Lower leg skin (tissue), 4 donors: ENCODE results near the gene ELFN2. TPM values are rescaled to one million over a fixed set of nuclear protein-coding genes. Genes with fewer than 3 reads are reported as not detected.

ENCODE experiments used
- DNase-seq, 2 donors: peaks; one replicate each; pipeline ENCODE4 v3.0.0-alpha.2; 2019; ENCODE audit warnings: low spot score in 2 of 2
- H3K4me3 ChIP-seq: fragments of 200-600 bp; sonication (generic); 2 replicates; pipeline ENCODE4 v1.5.1; 2017; ENCODE audit warnings: mild to moderate bottlenecking, low read depth; ENCODE audit not compliant: poor library complexity, severe bottlenecking
- POLR2A ChIP-seq, 2 donors: fragments of 450-650 bp; IDR thresholded peaks; one replicate each; pipeline ENCODE4 v1.6.1; 2016 to 2017; ENCODE audit warnings: antibody characterized with exemption in 2 of 2, mild to moderate bottlenecking in 1 of 2, moderate library complexity in 1 of 2
- WGBS, 2 donors: methylation state at CpG; one replicate each; pipeline ENCODE4 v1.1.5; 2018; 5-methylcytosine and 5-hydroxymethylcytosine counted together
- intact Hi-C: fragments of 100-400 bp; cut with DNase I; formaldehyde crosslinking; loops from one replicate; pipeline ENCODE4 v1.15.0; 2023; ENCODE audit warnings: low total_unique reads
- total RNA-seq, 4 donors: library from RNA; depleted of rRNA; stranded (reverse); fragments of >200 nt; gene quantifications; one replicate each; pipeline ENCODE4 v1.1.0, GENCODE V29; 2016
- TF ChIP-seq, protein P1 (sequence below), 3 donors: fragments of 450-650 bp; IDR thresholded peaks; one replicate each; pipeline ENCODE4 v1.5.1; 2016; ENCODE audit warnings: antibody characterized with exemption in 3 of 3, mild to moderate bottlenecking in 3 of 3, moderate library complexity in 2 of 3

ELFN2 gene
- total RNA-seq, 4 donors from 2014 or later = 0.26 to 1.5 (median 0.82) TPM

DNA sequence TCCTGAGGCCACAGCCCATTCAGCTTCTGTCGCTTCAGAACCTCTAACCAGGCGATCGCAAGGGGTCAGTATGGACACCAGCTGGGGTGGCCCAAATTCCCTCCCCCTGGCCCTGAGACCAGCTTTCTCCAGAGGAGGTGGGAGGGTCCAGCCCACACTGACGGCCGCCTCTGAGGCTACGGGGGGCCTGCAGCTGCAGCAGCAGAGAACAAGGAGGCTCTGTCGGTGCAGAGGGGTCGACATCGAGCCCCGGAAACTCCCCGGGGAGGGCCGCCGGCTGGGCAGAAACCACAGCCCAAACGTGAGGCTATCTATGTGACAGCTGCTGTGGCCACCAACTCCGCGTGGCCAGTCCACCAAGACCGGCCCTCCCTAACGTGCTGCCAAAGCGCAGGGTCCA, 40.8 kb downstream of the ELFN2 start:
- intact Hi-C loops = no loop called here
- WGBS, 2 donors = 73 to 75% methylated on average over 3 to 18 of the region's 19 CpGs
- no peak overlapping the region for H3K4me3 ChIP-seq
- no peak for DNase-seq
- TF ChIP-seq, protein P1, sequence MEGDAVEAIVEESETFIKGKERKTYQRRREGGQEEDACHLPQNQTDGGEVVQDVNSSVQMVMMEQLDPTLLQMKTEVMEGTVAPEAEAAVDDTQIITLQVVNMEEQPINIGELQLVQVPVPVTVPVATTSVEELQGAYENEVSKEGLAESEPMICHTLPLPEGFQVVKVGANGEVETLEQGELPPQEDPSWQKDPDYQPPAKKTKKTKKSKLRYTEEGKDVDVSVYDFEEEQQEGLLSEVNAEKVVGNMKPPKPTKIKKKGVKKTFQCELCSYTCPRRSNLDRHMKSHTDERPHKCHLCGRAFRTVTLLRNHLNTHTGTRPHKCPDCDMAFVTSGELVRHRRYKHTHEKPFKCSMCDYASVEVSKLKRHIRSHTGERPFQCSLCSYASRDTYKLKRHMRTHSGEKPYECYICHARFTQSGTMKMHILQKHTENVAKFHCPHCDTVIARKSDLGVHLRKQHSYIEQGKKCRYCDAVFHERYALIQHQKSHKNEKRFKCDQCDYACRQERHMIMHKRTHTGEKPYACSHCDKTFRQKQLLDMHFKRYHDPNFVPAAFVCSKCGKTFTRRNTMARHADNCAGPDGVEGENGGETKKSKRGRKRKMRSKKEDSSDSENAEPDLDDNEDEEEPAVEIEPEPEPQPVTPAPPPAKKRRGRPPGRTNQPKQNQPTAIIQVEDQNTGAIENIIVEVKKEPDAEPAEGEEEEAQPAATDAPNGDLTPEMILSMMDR (IDR thresholded peaks at IDR 0.05) = no peak
- no peak for TF ChIP-seq POLR2A (IDR thresholded peaks at IDR 0.05)

DNA sequence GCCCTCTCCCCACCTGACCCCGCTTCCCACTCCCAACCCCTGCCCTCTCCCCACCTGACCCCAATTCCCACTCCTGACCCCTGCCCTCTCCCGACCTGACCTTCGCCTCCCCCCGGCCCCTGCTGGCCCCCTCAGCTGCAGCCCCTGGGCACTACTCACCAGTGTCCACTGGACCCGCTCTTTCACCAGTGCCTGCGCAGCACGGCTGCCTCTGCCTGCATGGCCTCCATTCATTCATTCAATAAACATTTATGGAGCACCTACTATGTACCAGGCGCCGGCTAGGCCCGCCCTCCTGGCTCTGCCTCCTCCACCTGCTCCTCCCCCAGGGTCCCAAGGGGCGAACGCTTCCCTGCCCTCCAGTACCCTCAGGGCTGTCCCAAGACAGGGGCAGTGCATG, 42.6 kb downstream of the ELFN2 start:
- no peak overlapping the region for H3K4me3 ChIP-seq
- 69 to 71% methylated on average over 11 to 12 of the region's 12 CpGs for WGBS, 2 donors
- DNase-seq = no peak
- intact Hi-C loops = no loop called here
- TF ChIP-seq, protein P1 (IDR thresholded peaks at IDR 0.05) = no peak
- no peak for TF ChIP-seq POLR2A (IDR thresholded peaks at IDR 0.05)

DNA sequence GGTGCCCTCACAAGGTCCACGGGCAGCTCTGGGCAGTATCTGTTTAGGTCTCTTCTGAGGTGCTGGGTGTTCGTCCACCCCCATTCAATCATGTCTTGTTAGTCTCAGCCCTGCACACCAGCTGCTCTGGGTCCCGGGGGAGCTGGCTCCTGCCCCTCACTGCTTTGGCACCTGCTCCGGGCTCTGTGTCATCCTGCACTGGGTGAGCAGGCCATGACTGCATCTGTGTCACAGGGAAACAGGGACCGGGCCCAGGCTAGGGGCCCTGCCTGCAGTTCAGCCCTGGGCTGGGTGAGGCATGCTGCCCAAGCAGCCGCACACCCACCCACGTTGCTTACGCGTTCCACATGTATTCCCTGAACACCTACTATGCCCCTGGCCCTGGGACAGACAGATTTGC, 43.9 kb downstream of the ELFN2 start:
- 56 to 59% methylated on average over 9 of the region's 9 CpGs for WGBS, 2 donors
- no peak for TF ChIP-seq POLR2A (IDR thresholded peaks at IDR 0.05)
- TF ChIP-seq, protein P1 (IDR thresholded peaks at IDR 0.05) = no peak
- no peak overlapping the region for H3K4me3 ChIP-seq
- DNase-seq = no peak
- intact Hi-C loops = no loop called here

DNA sequence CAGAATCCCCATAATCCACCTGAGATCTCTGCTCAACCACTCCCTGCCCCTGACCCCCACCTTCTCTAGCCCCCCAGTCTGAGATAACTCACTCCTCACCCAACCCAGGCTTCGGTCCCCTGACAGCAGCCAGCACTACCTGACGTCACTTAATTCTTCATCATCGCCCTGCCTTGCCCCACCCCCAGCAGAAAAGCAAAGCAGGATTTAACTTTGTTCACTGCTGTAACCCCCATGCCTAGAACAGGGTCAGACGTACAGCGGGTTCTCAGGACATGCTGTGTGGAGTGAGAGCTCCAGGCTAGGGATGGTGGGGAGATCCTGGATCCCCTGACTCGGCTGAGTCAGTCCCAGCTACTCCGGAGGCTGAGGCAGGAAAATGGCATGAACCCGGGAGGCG, 45.8 kb downstream of the ELFN2 start:
- 38 to 44% methylated on average over 9 of the region's 9 CpGs for WGBS, 2 donors
- TF ChIP-seq POLR2A (IDR thresholded peaks at IDR 0.05) = no peak
- TF ChIP-seq, protein P1 (IDR thresholded peaks at IDR 0.05) = no peak
- intact Hi-C loops = no loop called here
- no peak for DNase-seq
- no peak overlapping the region for H3K4me3 ChIP-seq

DNA sequence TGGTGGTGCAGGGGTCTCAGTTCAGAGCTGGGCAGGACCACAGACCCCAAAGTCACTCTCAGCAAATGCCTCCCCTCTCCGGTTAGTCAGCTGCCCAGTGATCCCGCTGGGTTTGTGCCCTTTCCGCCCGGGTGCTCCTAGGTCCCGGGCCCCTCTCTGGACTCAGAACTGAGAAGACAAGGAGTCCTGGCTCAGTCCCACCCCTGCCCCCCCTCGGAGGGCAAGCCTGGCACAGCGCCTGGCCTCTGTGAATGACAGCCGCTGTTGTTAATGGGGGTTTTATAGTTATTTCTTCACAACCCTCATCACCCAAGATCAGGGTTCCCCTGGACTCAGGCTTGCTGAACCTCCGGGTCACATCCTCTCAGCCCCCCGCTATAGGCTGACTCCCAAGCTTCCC, 47.6 kb downstream of the ELFN2 start:
- intact Hi-C loops = no loop called here
- H3K4me3 ChIP-seq = no peak overlapping the region
- TF ChIP-seq, protein P1 (IDR thresholded peaks at IDR 0.05) = no peak
- no peak for TF ChIP-seq POLR2A (IDR thresholded peaks at IDR 0.05)
- WGBS, 2 donors = 48 to 54% methylated on average over 10 of the region's 10 CpGs
- no peak for DNase-seq

DNA sequence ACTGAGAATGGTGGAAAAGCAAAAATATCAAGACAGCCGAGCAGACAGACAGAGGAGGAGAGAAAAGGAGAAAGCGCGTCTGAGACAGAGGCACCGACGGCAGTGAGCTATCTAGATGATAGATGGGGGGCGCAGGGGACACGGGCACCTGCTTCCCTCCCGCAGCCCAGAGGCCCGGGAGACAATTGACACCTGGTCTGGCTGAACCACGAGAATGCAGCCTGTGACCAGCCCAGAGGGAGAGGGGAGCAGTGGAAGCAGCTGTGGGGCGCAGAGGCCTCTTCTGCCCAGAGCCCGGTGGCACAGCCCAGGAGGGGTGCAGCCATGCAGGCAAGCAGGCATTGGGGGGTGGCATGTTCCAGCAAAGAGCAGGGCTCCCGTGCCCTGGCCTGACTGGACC, 48.2 kb downstream of the ELFN2 start:
- H3K4me3 ChIP-seq = no peak overlapping the region
- WGBS, 2 donors = 36 to 40% methylated on average over 12 to 13 of the region's 13 CpGs
- TF ChIP-seq POLR2A (IDR thresholded peaks at IDR 0.05) = no peak
- TF ChIP-seq, protein P1 (IDR thresholded peaks at IDR 0.05) = no peak
- intact Hi-C loops = no loop called here
- DNase-seq = no peak
